ENCODE data around the gene CBR1.

GRCh38 chr21:36075171-36075570 lies 5.3 kb downstream of the CBR1 start:
- no peak for TF ChIP-seq TARDBP (IDR thresholded peaks at IDR 0.05)
- TF ChIP-seq FOXM1 (IDR thresholded peaks at IDR 0.05; ENCODE audit: borderline replicate concordance) = no peak
- TF ChIP-seq HDGF (IDR thresholded peaks at IDR 0.05; ENCODE audit: borderline replicate concordance) = no peak
- no peak for TF ChIP-seq FOXA1 (IDR thresholded peaks at IDR 0.05)
- no peak for TF ChIP-seq SP1 (IDR thresholded peaks at IDR 0.05)
- no peak for TF ChIP-seq SUZ12 (IDR thresholded peaks at IDR 0.05)
- TF ChIP-seq ELF4 (IDR thresholded peaks at IDR 0.05) = no peak
- no peak for TF ChIP-seq FOXK2 (IDR thresholded peaks at IDR 0.05)
- TF ChIP-seq ZNF384 (IDR thresholded peaks at IDR 0.05) = no peak
- TF ChIP-seq L3MBTL2 (conservative IDR thresholded peaks at IDR 0.05) = no peak
